Mucosa of descending colon (tissue), 3 donors: Measurements from ENCODE around the gene GPR162. TPM values are rescaled to one million over a fixed set of nuclear protein-coding genes. Genes with fewer than 3 reads are reported as not detected.
A peak's percentile ranks its signal among the peaks of the same experiment; 100 is the strongest.

ENCODE experiments used
- ATAC-seq: fragments of 200-7000 bp; cut with Tn5 transposase; one replicate; pipeline ENCODE4 v1.9.1; 2020; ENCODE audit warnings: mild to moderate bottlenecking, moderate library complexity
- DNase-seq, 3 donors: peaks; one replicate each; pipeline ENCODE4 v3.0.0-alpha.2; 2020
- H3K36me3 ChIP-seq: fragments of 200-600 bp; one replicate; pipeline ENCODE4 v1.8.0; 2021; ENCODE audit warnings: low read depth, mild to moderate bottlenecking
- H3K4me1 ChIP-seq: fragments of 200-600 bp; one replicate; pipeline ENCODE4 v1.8.0; 2021; ENCODE audit warnings: low read depth, mild to moderate bottlenecking
- H3K4me3 ChIP-seq: fragments of 200-600 bp; one replicate; pipeline ENCODE4 v1.8.0; 2021; ENCODE audit warnings: mild to moderate bottlenecking
- H3K9me3 ChIP-seq: fragments of 200-600 bp; one replicate; pipeline ENCODE4 v1.8.0; 2021; ENCODE audit warnings: mild to moderate bottlenecking
- intact Hi-C, 2 donors: fragments of 100-400 bp; cut with DNase I in 1 of 2; cut with micrococcal nuclease in 1 of 2; formaldehyde crosslinking; loops; one replicate each; pipeline versions ENCODE4 v1.11.0 to v1.11.1; 2022; cut with DNase I, micrococcal nuclease
- total RNA-seq, 3 donors: library from RNA; stranded (reverse); fragmentation: NEBNext Ultra II Directional in 2 of 3; extraction: Animal tissue kit (Norgen Biotek cat#: 25700) in 2 of 3; gene quantifications; one replicate each; pipeline versions ENCODE4 v1.2.1 to v1.2.4, GENCODE V29; 2021 to 2023
- TF ChIP-seq, protein P1 (sequence below): fragments of 200-600 bp; IDR thresholded peaks from one replicate; pipeline ENCODE4 v1.8.0; 2022; ENCODE audit warnings: antibody characterized with exemption, mild to moderate bottlenecking
- donor health status: DM: no; HTN: no; CAD: no; lungs with moderate emphysema.
- donor health status: DM: no; HTN: no; CAD: no.
- donor health status: DM: no; HTN: yes; CAD: no.

Gene GPR162
- total RNA-seq, 3 donors from 2014 or later: 1.7 to 18.6 (median 3.1) TPM

- Histone ChIP-seq H3K4me1 (peaks cover 6% of the 10 kb centered on the region), H3K4me3 (peak overlapping the region; percentile 30), H3K36me3 (no peaks in the 10 kb centered on the region), H3K9me3 (no peaks in the 10 kb centered on the region)
- TF ChIP-seq, protein P1, sequence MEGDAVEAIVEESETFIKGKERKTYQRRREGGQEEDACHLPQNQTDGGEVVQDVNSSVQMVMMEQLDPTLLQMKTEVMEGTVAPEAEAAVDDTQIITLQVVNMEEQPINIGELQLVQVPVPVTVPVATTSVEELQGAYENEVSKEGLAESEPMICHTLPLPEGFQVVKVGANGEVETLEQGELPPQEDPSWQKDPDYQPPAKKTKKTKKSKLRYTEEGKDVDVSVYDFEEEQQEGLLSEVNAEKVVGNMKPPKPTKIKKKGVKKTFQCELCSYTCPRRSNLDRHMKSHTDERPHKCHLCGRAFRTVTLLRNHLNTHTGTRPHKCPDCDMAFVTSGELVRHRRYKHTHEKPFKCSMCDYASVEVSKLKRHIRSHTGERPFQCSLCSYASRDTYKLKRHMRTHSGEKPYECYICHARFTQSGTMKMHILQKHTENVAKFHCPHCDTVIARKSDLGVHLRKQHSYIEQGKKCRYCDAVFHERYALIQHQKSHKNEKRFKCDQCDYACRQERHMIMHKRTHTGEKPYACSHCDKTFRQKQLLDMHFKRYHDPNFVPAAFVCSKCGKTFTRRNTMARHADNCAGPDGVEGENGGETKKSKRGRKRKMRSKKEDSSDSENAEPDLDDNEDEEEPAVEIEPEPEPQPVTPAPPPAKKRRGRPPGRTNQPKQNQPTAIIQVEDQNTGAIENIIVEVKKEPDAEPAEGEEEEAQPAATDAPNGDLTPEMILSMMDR: no peak
- intact Hi-C loops: loop anchor here (5.0 to 10.0 kb wide), 2 partner anchors 77 to 94 kb away; partner anchors contain the start of gene MLF2 (in 1 of the 2)
- DNase-seq (peak; percentile 23 to 65 (median 48)), ATAC-seq (peak; percentile 42)
Observed at GRCh38 chr12:6828781-6829535, 7.3 kb downstream of the GPR162 start.

GRCh38 chr12:6829536-6830220 is 8.1 kb downstream of the GPR162 start:
- TF ChIP-seq, protein P1: no peak
- intact Hi-C loops: loop anchor here (5.0 to 10.0 kb wide), 2 partner anchors 77 to 95 kb away; partner anchors contain the start of gene MLF2 (in 1 of the 2)
- Histone ChIP-seq H3K36me3 (no peaks in the 10 kb centered on the region), H3K9me3 (no peaks in the 10 kb centered on the region), H3K4me1 (peaks cover 6% of the 10 kb centered on the region), H3K4me3 (no peak overlapping the region)
- peak in 2 of 3 donors; percentile 23 to 49 for DNase-seq
- no peak for ATAC-seq

- ATAC-seq: no peak
- Histone ChIP-seq H3K4me1 (peaks cover 6% of the 10 kb centered on the region), H3K36me3 (no peaks in the 10 kb centered on the region), H3K9me3 (no peaks in the 10 kb centered on the region), H3K4me3 (no peak overlapping the region)
- TF ChIP-seq, protein P1: no peak
- intact Hi-C loops: no loop called here
- peak in 1 of 3 donors; percentile 21 for DNase-seq
Observed at GRCh38 chr12:6830286-6830890, 8.8 kb downstream of the GPR162 start.

DNA sequence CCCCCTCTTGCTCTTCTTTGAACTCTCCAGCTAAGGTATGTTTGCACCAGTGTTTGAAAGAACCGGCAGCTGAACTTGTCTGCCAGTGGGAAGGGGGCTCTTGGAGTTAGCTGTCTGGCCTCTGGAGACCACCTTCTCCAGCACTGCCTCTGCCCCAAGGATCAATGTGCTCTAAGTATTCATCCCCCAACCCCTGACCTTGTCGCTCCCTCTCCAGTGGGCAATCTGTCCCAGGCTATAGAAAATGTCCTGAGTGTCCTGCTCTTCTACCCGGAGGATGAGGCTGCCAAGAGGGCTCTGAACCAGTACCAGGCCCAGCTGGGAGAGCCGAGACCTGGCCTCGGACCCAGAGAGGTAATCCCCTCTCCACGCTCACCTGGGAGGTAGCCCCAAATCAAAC is 9.4 kb downstream of the GPR162 start:
- H3K36me3 ChIP-seq: no peaks in the 10 kb centered on the region
- no peak overlapping the region for H3K4me3 ChIP-seq
- no peaks in the 10 kb centered on the region for H3K9me3 ChIP-seq
- DNase-seq (peak in 2 of 3 donors; percentile 15 to 36), ATAC-seq (no peak)
- H3K4me1 ChIP-seq: peaks cover 6% of the 10 kb centered on the region
- TF ChIP-seq, protein P1: no peak
- intact Hi-C loops: no loop called here

DNA sequence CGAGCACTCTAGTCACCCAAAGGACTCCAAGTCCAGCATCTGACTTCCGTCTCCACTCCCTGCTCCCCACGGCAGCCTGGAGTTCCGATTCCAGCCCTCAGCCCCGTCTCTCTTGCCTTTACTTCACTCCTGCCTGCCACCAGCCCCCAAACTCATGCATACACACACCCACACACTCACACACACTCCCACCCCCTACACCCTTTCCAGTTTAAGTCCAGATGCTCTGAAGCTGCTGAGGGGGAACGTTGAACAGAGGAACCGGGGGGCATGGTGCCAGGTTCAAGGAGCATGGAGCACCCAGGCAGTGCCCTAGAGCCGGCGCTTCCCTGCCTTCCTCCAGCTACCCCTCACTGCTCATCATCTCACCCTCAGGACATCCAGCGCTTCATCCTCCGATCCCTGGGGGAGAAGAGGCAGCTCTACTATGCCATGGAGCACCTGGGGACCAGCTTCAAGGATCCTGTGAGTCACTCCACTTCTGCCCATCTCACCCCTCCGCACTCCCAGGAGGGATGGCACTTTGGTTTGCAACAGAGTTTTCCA is 9.9 kb downstream of the GPR162 start:
- Histone ChIP-seq H3K4me1 (peaks cover 6% of the 10 kb centered on the region), H3K36me3 (no peaks in the 10 kb centered on the region), H3K9me3 (no peaks in the 10 kb centered on the region), H3K4me3 (no peak overlapping the region)
- intact Hi-C loops: no loop called here
- ATAC-seq (no peak), DNase-seq (peak in 1 of 3 donors; percentile 14)
- TF ChIP-seq, protein P1: no peak
